ENCODE measurements around the gene TACC2. TPM values are rescaled to one million over a fixed set of nuclear protein-coding genes. Genes with fewer than 3 reads are reported as not detected.

TACC2 gene
- total and polyA plus RNA-seq, 2 experiments from 2014 or later, result 30.8 to 35.9 TPM

DNA sequence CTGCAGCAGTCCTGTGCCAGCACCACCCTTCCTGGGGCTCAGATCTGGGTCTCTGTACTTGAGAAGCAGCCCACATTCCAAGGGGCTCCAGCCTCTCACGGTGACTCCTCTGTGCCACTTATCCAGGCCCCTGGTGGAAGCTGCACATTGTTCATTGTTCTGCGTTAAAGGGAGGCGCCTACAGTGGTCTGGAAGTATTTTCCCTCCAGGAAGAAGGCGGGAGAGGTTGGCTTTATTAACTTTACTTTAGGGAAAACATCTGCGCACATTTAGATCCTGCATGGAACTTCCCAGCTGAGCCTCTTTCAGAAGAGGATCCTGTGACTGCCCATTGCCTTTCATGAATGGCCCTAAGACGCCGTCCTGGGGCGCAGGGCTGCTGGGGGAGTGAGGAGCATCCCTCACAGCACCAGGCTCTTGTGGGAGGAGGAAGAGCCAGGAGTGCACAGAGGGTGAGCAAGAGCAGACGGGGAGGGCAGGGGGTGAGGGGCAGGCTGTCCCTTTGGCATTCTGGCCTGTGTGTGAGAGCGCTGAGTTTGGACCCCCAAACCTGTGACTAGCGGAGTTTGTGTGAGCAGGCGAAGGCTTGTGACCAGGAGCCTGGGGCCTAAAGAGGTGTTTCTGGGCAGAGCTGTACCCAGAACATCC, 183.5 kb downstream of the TACC2 start (continued):
- TF ChIP-seq, protein P1, sequence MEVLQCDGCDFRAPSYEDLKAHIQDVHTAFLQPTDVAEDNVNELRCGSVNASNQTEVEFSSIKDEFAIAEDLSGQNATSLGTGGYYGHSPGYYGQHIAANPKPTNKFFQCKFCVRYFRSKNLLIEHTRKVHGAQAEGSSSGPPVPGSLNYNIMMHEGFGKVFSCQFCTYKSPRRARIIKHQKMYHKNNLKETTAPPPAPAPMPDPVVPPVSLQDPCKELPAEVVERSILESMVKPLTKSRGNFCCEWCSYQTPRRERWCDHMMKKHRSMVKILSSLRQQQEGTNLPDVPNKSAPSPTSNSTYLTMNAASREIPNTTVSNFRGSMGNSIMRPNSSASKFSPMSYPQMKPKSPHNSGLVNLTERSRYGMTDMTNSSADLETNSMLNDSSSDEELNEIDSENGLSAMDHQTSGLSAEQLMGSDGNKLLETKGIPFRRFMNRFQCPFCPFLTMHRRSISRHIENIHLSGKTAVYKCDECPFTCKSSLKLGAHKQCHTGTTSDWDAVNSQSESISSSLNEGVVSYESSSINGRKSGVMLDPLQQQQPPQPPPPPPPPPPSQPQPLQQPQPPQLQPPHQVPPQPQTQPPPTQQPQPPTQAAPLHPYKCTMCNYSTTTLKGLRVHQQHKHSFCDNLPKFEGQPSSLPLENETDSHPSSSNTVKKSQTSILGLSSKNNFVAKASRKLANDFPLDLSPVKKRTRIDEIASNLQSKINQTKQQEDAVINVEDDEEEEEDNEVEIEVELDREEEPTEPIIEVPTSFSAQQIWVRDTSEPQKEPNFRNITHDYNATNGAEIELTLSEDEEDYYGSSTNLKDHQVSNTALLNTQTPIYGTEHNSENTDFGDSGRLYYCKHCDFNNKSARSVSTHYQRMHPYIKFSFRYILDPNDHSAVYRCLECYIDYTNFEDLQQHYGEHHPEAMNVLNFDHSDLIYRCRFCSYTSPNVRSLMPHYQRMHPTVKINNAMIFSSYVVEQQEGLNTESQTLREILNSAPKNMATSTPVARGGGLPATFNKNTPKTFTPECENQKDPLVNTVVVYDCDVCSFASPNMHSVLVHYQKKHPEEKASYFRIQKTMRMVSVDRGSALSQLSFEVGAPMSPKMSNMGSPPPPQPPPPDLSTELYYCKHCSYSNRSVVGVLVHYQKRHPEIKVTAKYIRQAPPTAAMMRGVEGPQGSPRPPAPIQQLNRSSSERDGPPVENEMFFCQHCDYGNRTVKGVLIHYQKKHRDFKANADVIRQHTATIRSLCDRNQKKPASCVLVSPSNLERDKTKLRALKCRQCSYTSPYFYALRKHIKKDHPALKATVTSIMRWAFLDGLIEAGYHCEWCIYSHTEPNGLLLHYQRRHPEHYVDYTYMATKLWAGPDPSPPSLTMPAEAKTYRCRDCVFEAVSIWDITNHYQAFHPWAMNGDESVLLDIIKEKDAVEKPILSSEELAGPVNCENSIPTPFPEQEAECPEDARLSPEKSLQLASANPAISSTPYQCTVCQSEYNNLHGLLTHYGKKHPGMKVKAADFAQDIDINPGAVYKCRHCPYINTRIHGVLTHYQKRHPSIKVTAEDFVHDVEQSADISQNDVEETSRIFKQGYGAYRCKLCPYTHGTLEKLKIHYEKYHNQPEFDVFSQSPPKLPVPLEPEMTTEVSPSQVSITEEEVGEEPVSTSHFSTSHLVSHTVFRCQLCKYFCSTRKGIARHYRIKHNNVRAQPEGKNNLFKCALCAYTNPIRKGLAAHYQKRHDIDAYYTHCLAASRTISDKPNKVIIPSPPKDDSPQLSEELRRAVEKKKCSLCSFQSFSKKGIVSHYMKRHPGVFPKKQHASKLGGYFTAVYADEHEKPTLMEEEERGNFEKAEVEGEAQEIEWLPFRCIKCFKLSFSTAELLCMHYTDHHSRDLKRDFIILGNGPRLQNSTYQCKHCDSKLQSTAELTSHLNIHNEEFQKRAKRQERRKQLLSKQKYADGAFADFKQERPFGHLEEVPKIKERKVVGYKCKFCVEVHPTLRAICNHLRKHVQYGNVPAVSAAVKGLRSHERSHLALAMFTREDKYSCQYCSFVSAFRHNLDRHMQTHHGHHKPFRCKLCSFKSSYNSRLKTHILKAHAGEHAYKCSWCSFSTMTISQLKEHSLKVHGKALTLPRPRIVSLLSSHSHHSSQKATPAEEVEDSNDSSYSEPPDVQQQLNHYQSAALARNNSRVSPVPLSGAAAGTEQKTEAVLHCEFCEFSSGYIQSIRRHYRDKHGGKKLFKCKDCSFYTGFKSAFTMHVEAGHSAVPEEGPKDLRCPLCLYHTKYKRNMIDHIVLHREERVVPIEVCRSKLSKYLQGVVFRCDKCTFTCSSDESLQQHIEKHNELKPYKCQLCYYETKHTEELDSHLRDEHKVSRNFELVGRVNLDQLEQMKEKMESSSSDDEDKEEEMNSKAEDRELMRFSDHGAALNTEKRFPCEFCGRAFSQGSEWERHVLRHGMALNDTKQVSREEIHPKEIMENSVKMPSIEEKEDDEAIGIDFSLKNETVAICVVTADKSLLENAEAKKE (CRISPR knock-in tag; IDR thresholded peaks at IDR 0.05), result no peak
- TF ChIP-seq, protein P2, sequence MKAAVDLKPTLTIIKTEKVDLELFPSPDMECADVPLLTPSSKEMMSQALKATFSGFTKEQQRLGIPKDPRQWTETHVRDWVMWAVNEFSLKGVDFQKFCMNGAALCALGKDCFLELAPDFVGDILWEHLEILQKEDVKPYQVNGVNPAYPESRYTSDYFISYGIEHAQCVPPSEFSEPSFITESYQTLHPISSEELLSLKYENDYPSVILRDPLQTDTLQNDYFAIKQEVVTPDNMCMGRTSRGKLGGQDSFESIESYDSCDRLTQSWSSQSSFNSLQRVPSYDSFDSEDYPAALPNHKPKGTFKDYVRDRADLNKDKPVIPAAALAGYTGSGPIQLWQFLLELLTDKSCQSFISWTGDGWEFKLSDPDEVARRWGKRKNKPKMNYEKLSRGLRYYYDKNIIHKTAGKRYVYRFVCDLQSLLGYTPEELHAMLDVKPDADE (IDR thresholded peaks at IDR 0.05), result no peak
- no peak for TF ChIP-seq ZNF331 (CRISPR knock-in tag; IDR thresholded peaks at IDR 0.05; ENCODE audit: low read depth)
- no peak for TF ChIP-seq CREB1 (CRISPR knock-in tag; IDR thresholded peaks at IDR 0.05; ENCODE audit: low read depth)
- TF ChIP-seq, protein P3, sequence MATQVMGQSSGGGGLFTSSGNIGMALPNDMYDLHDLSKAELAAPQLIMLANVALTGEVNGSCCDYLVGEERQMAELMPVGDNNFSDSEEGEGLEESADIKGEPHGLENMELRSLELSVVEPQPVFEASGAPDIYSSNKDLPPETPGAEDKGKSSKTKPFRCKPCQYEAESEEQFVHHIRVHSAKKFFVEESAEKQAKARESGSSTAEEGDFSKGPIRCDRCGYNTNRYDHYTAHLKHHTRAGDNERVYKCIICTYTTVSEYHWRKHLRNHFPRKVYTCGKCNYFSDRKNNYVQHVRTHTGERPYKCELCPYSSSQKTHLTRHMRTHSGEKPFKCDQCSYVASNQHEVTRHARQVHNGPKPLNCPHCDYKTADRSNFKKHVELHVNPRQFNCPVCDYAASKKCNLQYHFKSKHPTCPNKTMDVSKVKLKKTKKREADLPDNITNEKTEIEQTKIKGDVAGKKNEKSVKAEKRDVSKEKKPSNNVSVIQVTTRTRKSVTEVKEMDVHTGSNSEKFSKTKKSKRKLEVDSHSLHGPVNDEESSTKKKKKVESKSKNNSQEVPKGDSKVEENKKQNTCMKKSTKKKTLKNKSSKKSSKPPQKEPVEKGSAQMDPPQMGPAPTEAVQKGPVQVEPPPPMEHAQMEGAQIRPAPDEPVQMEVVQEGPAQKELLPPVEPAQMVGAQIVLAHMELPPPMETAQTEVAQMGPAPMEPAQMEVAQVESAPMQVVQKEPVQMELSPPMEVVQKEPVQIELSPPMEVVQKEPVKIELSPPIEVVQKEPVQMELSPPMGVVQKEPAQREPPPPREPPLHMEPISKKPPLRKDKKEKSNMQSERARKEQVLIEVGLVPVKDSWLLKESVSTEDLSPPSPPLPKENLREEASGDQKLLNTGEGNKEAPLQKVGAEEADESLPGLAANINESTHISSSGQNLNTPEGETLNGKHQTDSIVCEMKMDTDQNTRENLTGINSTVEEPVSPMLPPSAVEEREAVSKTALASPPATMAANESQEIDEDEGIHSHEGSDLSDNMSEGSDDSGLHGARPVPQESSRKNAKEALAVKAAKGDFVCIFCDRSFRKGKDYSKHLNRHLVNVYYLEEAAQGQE (IDR thresholded peaks at IDR 0.05; ENCODE audit: unreplicated experiment), result no peak
- TF ChIP-seq, protein P4, sequence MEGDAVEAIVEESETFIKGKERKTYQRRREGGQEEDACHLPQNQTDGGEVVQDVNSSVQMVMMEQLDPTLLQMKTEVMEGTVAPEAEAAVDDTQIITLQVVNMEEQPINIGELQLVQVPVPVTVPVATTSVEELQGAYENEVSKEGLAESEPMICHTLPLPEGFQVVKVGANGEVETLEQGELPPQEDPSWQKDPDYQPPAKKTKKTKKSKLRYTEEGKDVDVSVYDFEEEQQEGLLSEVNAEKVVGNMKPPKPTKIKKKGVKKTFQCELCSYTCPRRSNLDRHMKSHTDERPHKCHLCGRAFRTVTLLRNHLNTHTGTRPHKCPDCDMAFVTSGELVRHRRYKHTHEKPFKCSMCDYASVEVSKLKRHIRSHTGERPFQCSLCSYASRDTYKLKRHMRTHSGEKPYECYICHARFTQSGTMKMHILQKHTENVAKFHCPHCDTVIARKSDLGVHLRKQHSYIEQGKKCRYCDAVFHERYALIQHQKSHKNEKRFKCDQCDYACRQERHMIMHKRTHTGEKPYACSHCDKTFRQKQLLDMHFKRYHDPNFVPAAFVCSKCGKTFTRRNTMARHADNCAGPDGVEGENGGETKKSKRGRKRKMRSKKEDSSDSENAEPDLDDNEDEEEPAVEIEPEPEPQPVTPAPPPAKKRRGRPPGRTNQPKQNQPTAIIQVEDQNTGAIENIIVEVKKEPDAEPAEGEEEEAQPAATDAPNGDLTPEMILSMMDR (conservative IDR thresholded peaks at IDR 0.05; ENCODE audit: low read depth in 2 of 2), result no peak
- TF ChIP-seq EZH2 (IDR thresholded peaks at IDR 0.05; ENCODE audit: low read depth, unreplicated experiment), result no peak
- no peak for TF ChIP-seq EZH2phosphoT487 (IDR thresholded peaks at IDR 0.05; ENCODE audit: unreplicated experiment)
